HG03571 (cell line): ENCODE data around the gene MSI2.

Source experiments
- ATAC-seq: cut with Tn5 transposase; IDR thresholded peaks from one replicate; pipeline ENCODE4 v1.9.1; 2021; ENCODE audit not compliant: unreplicated experiment

Gene MSI2

GRCh38 chr17:57269052-57269451 lies 12.7 kb downstream of the MSI2 start:
- ATAC-seq, result no peak

GRCh38 chr17:57269598-57270255 lies 13.4 kb downstream of the MSI2 start:
- ATAC-seq, result no peak

GRCh38 chr17:57270801-57271245 lies 14.5 kb downstream of the MSI2 start:
- ATAC-seq, result no peak

- no peak for ATAC-seq
Measured at GRCh38 chr17:57271821-57272220, 15.5 kb downstream of the MSI2 start.

- ATAC-seq, result no peak
Measured at GRCh38 chr17:57273490-57273889, 17.2 kb downstream of the MSI2 start.

GRCh38 chr17:57274162-57274561 lies 17.8 kb downstream of the MSI2 start:
- ATAC-seq, result no peak

- no peak for ATAC-seq
Measured at GRCh38 chr17:57275071-57275764, 18.9 kb downstream of the MSI2 start.

- ATAC-seq, result no peak
Measured at GRCh38 chr17:57276621-57277020, 20.3 kb downstream of the MSI2 start.

- no peak for ATAC-seq
Measured at GRCh38 chr17:57277923-57278604, 21.7 kb downstream of the MSI2 start.

GRCh38 chr17:57278740-57279387 lies 22.5 kb downstream of the MSI2 start:
- ATAC-seq, result no peak

- no peak for ATAC-seq
Measured at GRCh38 chr17:57279432-57279831, 23.1 kb downstream of the MSI2 start.

GRCh38 chr17:57281887-57282286 lies 25.6 kb downstream of the MSI2 start:
- ATAC-seq, result no peak

GRCh38 chr17:57282296-57282695 lies 26.0 kb downstream of the MSI2 start:
- no peak for ATAC-seq

- no peak for ATAC-seq
Measured at GRCh38 chr17:57283203-57283971, 27.1 kb downstream of the MSI2 start.

GRCh38 chr17:57284583-57284982 lies 28.3 kb downstream of the MSI2 start:
- ATAC-seq, result no peak

- peak; percentile 49 for ATAC-seq
Measured at GRCh38 chr17:57284984-57285646, 28.8 kb downstream of the MSI2 start.

GRCh38 chr17:57285701-57286100 lies 29.4 kb downstream of the MSI2 start:
- no peak for ATAC-seq

- no peak for ATAC-seq
Measured at GRCh38 chr17:57286399-57287105, 30.2 kb downstream of the MSI2 start.

GRCh38 chr17:57288040-57288772 lies 31.9 kb downstream of the MSI2 start:
- ATAC-seq, result no peak
